T follicular helper cell (primary cell): ENCODE results near the gene HIPK1.
A peak's percentile ranks its signal among the peaks of the same experiment; 100 is the strongest.

Source experiments
- DNase-seq: peaks from one replicate; pipeline ENCODE4 v3.0.0-alpha.2; 2020; ENCODE audit warnings: low read depth
- total RNA-seq, 2 experiments: gene quantifications; one replicate each; lab custom pipeline; 2026; lab: John Stamatoyannopoulos, UW

Gene HIPK1
- 200 to 282 reads per million in 2 experiments for total RNA-seq

GRCh38 chr1:113928941-113929749, at the start of gene HIPK1:
Gene HIPK1, plus strand, starts transcription at chr1:113929324.
- DNase-seq, result peak; percentile 89

- no peak for DNase-seq
Measured at GRCh38 chr1:113879739-113880038, 49.4 kb upstream of the HIPK1 start.

- no peak for DNase-seq
Measured at GRCh38 chr1:113881661-113882060, 47.5 kb upstream of the HIPK1 start.

- DNase-seq, result no peak
Measured at GRCh38 chr1:113886417-113887401, 42.4 kb upstream of the HIPK1 start.

GRCh38 chr1:113887402-113888175, 41.5 kb upstream of the HIPK1 start, which contains the start of gene BCL2L15:
Gene BCL2L15, minus strand, starts transcription at chr1:113887581. Its CDS starts 206 bp downstream, at chr1:113887375.
- DNase-seq, result no peak

GRCh38 chr1:113890816-113891215, 38.3 kb upstream of the HIPK1 start:
- DNase-seq, result no peak

GRCh38 chr1:113891631-113892220, 37.4 kb upstream of the HIPK1 start:
- DNase-seq, result no peak

GRCh38 chr1:113893267-113893666, 35.9 kb upstream of the HIPK1 start:
- no peak for DNase-seq

- DNase-seq, result no peak
Measured at GRCh38 chr1:113895098-113895497, 34.0 kb upstream of the HIPK1 start.

- DNase-seq, result no peak
Measured at GRCh38 chr1:113895961-113896360, 33.2 kb upstream of the HIPK1 start.

- no peak for DNase-seq
Measured at GRCh38 chr1:113898241-113898814, 30.8 kb upstream of the HIPK1 start.

- DNase-seq, result no peak
Measured at GRCh38 chr1:113899111-113899510, 30.0 kb upstream of the HIPK1 start.

GRCh38 chr1:113901191-113901590, 27.9 kb upstream of the HIPK1 start:
- no peak for DNase-seq

GRCh38 chr1:113903501-113904292, 25.4 kb upstream of the HIPK1 start:
- no peak for DNase-seq

- no peak for DNase-seq
Measured at GRCh38 chr1:113904293-113904673, 24.8 kb upstream of the HIPK1 start.

- peak; percentile 96 for DNase-seq
Measured at GRCh38 chr1:113904674-113905434, 24.3 kb upstream of the HIPK1 start, which contains the start of the genes AP4B1 and DCLRE1B. Gene AP4B1, minus strand, starts transcription at chr1:113904799. Its CDS starts 82 bp downstream, at chr1:113904717. Gene DCLRE1B, plus strand, starts transcription at chr1:113905326. Its CDS starts 261 bp downstream, at chr1:113905587.

- DNase-seq, result no peak
Measured at GRCh38 chr1:113905435-113905861, 23.7 kb upstream of the HIPK1 start.

- DNase-seq, result no peak
Measured at GRCh38 chr1:113912594-113913311, 16.4 kb upstream of the HIPK1 start.

- DNase-seq, result no peak
Measured at GRCh38 chr1:113913312-113913668, 15.8 kb upstream of the HIPK1 start.
